GM19395 (cell line): Measurements from ENCODE around the gene USH1C.

Source experiments
- ATAC-seq: cut with Tn5 transposase; IDR thresholded peaks from one replicate; pipeline ENCODE4 v1.9.1; 2021; ENCODE audit warnings: mild to moderate bottlenecking, moderate library complexity; ENCODE audit not compliant: unreplicated experiment

The USH1C gene

GRCh38 chr11:17528906-17529843 is 15.0 kb downstream of the USH1C start:
- ATAC-seq: no peak

- ATAC-seq: peak; percentile 76
These were observed 16.0 kb downstream of the USH1C start for GRCh38 chr11:17528181-17528691.

- no peak for ATAC-seq
These were observed 16.6 kb downstream of the USH1C start for GRCh38 chr11:17527628-17527995.

- no peak for ATAC-seq
These were observed 17.1 kb downstream of the USH1C start for GRCh38 chr11:17526931-17527627.

GRCh38 chr11:17526326-17526725 is 17.9 kb downstream of the USH1C start:
- ATAC-seq: no peak

- no peak for ATAC-seq
These were observed 18.6 kb downstream of the USH1C start for GRCh38 chr11:17525570-17525969.

- ATAC-seq: no peak
These were observed 20.0 kb downstream of the USH1C start for GRCh38 chr11:17524221-17524620.

- ATAC-seq: no peak
These were observed 21.6 kb downstream of the USH1C start for GRCh38 chr11:17522655-17523054.

GRCh38 chr11:17521106-17521900 is 22.9 kb downstream of the USH1C start:
- no peak for ATAC-seq

- ATAC-seq: no peak
These were observed 24.9 kb downstream of the USH1C start for GRCh38 chr11:17519061-17519885.

- no peak for ATAC-seq
These were observed 25.9 kb downstream of the USH1C start for GRCh38 chr11:17518366-17518765.

- ATAC-seq: no peak
These were observed 27.0 kb downstream of the USH1C start for GRCh38 chr11:17517186-17517585.

GRCh38 chr11:17516551-17517150 is 27.6 kb downstream of the USH1C start:
- ATAC-seq: no peak

GRCh38 chr11:17515443-17516176 is 28.6 kb downstream of the USH1C start:
- no peak for ATAC-seq

GRCh38 chr11:17514476-17514875 is 29.7 kb downstream of the USH1C start:
- no peak for ATAC-seq

- no peak for ATAC-seq
These were observed 30.4 kb downstream of the USH1C start for GRCh38 chr11:17513853-17514252.

- no peak for ATAC-seq
These were observed 32.1 kb downstream of the USH1C start for GRCh38 chr11:17512101-17512500.

- ATAC-seq: no peak
These were observed 32.6 kb downstream of the USH1C start for GRCh38 chr11:17511571-17511970.
